Lung microvascular endothelial cell (primary cell): ENCODE results near the gene KCNIP4. TPM values are rescaled to one million over a fixed set of nuclear protein-coding genes. Genes with fewer than 3 reads are reported as not detected.
"Not testable (repeated sequence)": the region's sequence is repeated elsewhere in the genome, so short reads cannot be mapped to it uniquely, and the experiment has no call there.

Source experiments
- DNase-seq, 2 donors: peaks; one replicate each; pipeline versions ENCODE4 v3.0.0 to v3.0.0-alpha.2; 2010; ENCODE audit warnings: low read depth in 2 of 2
- total RNA-seq: library from RNA; depleted of rRNA; stranded (reverse); fragments of >200 nt; gene quantifications from 2 replicates; pipeline ENCODE4 v1.2.1, GENCODE V29; 2014

KCNIP4 gene
- total RNA-seq, 1 donor from 2014 or later = not detected

- no peak for DNase-seq
These were observed 1069.8 kb downstream of the KCNIP4 start for GRCh38 chr4:20878806-20879205.

GRCh38 chr4:20870436-20870835, 1078.1 kb downstream of the KCNIP4 start:
- no peak for DNase-seq

- no peak for DNase-seq
These were observed 1080.5 kb downstream of the KCNIP4 start for GRCh38 chr4:20868108-20868507.

GRCh38 chr4:20860878-20861277, 1087.7 kb downstream of the KCNIP4 start:
- DNase-seq = no peak

- DNase-seq = no peak
These were observed 1089.3 kb downstream of the KCNIP4 start for GRCh38 chr4:20859097-20859781.

- DNase-seq = no peak
These were observed 1091.5 kb downstream of the KCNIP4 start for GRCh38 chr4:20857081-20857480.

- DNase-seq = no peak
These were observed 1101.3 kb downstream of the KCNIP4 start for GRCh38 chr4:20847124-20847747.

GRCh38 chr4:20844311-20844710, 1104.3 kb downstream of the KCNIP4 start:
- DNase-seq = no peak

- peak in 1 of 2 donors; percentile 44 for DNase-seq
These were observed 1107.9 kb downstream of the KCNIP4 start for GRCh38 chr4:20840648-20841190.

GRCh38 chr4:20839957-20840356, 1108.6 kb downstream of the KCNIP4 start:
- DNase-seq = peak; percentile 3 to 93

GRCh38 chr4:20838476-20838875, 1110.1 kb downstream of the KCNIP4 start:
- DNase-seq = peak in 1 of 2 donors; percentile 22

GRCh38 chr4:20832826-20833225, 1115.7 kb downstream of the KCNIP4 start:
- peak; percentile 7 to 90 for DNase-seq

GRCh38 chr4:20831746-20832145, 1116.8 kb downstream of the KCNIP4 start:
- DNase-seq = peak in 1 of 2 donors; percentile 29

- peak in 1 of 2 donors; percentile 80 for DNase-seq
These were observed 1118.8 kb downstream of the KCNIP4 start for GRCh38 chr4:20829617-20830357.

- no peak for DNase-seq
These were observed 1123.1 kb downstream of the KCNIP4 start for GRCh38 chr4:20825505-20825904.

- DNase-seq = no peak
These were observed 1132.3 kb downstream of the KCNIP4 start for GRCh38 chr4:20816287-20816686.

- no peak for DNase-seq
These were observed 1134.9 kb downstream of the KCNIP4 start for GRCh38 chr4:20813700-20814099.

- no peak for DNase-seq
These were observed 1138.8 kb downstream of the KCNIP4 start for GRCh38 chr4:20809812-20810211.

GRCh38 chr4:20805716-20806115, 1142.9 kb downstream of the KCNIP4 start:
- DNase-seq = no peak

GRCh38 chr4:20787940-20788665, 1160.5 kb downstream of the KCNIP4 start:
- no peak for DNase-seq

GRCh38 chr4:20783134-20783533, 1165.4 kb downstream of the KCNIP4 start:
- not testable (repeated sequence) for DNase-seq
